SK-N-MC (cell line): ENCODE measurements around the gene PPWD1.

Experiments used
- EZH2 ChIP-seq: fragments of 200-600 bp; sonication (generic); IDR thresholded peaks from one replicate; pipeline ENCODE4 v1.6.1; 2017; ENCODE audit warnings: antibody characterized with exemption
- POLR2AphosphoS5 ChIP-seq: IDR thresholded peaks from 2 replicates; pipeline ENCODE4 v1.6.1; 2012; ENCODE audit warnings: mild to moderate bottlenecking, low read depth, low read length, borderline replicate concordance

GRCh38 chr5:65556718-65557117 lies 6.4 kb upstream of the PPWD1 start:
- TF ChIP-seq POLR2AphosphoS5 (no peak), EZH2 (no peak)
